DOHH2 (cell line): ENCODE measurements around the gene XBP1.

Experiments
- EZH2phosphoT487 ChIP-seq: fragments of 200-600 bp; sonication (generic); IDR thresholded peaks from 2 replicates; pipeline ENCODE4 v1.6.1; 2017; ENCODE audit warnings: borderline replicate concordance, mild to moderate bottlenecking, antibody characterized with exemption, low read length, moderate library complexity, mixed read lengths
- TF ChIP-seq, protein P1 (sequence below): fragments of 200-600 bp; sonication (generic); IDR thresholded peaks from one replicate; pipeline ENCODE4 v1.5.1; 2014; ENCODE audit warnings: antibody characterized with exemption, mild to moderate bottlenecking, low read depth, low read length; ENCODE audit not compliant: poor library complexity, severe bottlenecking

DNA sequence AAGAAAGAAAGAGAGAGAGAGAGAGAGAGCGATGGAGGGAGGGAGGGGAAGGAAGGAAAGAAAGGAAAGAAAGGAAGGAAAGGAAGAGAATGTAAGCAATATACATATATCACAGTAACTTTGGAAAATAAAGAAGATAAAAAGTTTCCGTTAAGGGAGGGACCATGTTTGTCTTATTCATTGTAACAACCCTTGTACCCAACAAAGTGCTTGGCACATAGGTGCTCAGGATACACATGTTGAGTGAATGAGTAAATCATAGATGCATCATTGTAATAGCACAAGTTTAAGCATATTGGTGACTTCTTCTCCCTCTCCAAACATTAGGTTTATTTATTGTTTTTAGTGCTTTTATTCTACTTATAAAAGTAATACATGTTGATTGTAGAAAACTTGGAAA, 43.3 kb upstream of the XBP1 start:
- TF ChIP-seq, protein P1, sequence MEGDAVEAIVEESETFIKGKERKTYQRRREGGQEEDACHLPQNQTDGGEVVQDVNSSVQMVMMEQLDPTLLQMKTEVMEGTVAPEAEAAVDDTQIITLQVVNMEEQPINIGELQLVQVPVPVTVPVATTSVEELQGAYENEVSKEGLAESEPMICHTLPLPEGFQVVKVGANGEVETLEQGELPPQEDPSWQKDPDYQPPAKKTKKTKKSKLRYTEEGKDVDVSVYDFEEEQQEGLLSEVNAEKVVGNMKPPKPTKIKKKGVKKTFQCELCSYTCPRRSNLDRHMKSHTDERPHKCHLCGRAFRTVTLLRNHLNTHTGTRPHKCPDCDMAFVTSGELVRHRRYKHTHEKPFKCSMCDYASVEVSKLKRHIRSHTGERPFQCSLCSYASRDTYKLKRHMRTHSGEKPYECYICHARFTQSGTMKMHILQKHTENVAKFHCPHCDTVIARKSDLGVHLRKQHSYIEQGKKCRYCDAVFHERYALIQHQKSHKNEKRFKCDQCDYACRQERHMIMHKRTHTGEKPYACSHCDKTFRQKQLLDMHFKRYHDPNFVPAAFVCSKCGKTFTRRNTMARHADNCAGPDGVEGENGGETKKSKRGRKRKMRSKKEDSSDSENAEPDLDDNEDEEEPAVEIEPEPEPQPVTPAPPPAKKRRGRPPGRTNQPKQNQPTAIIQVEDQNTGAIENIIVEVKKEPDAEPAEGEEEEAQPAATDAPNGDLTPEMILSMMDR: no peak
- TF ChIP-seq EZH2phosphoT487: no peak
